Sigmoid colon (tissue), 4 donors: ENCODE data around the gene ZBED1.

Experiments
- CTCF ChIP-seq, 4 experiments: fragments of 450-650 bp in 3 of 4; fragments of 200-600 bp in 1 of 4; IDR thresholded peaks; one replicate each; pipeline ENCODE4 v1.5.1; 2016 to 2019; ENCODE audit warnings: antibody characterized with exemption in 4 of 4, mild to moderate bottlenecking in 3 of 4, moderate library complexity in 2 of 4
- POLR2A ChIP-seq, 2 donors: fragments of 450-650 bp; IDR thresholded peaks; one replicate each; pipeline ENCODE4 v1.6.1; 2016; ENCODE audit warnings: antibody characterized with exemption in 2 of 2, mild to moderate bottlenecking in 2 of 2, moderate library complexity in 2 of 2
- POLR2AphosphoS5 ChIP-seq, 4 donors: sonication (generic); formaldehyde crosslinking; IDR thresholded peaks; one replicate each; pipeline ENCODE4 v1.6.1; 2017; ENCODE audit warnings: antibody characterized with exemption in 4 of 4

DNA sequence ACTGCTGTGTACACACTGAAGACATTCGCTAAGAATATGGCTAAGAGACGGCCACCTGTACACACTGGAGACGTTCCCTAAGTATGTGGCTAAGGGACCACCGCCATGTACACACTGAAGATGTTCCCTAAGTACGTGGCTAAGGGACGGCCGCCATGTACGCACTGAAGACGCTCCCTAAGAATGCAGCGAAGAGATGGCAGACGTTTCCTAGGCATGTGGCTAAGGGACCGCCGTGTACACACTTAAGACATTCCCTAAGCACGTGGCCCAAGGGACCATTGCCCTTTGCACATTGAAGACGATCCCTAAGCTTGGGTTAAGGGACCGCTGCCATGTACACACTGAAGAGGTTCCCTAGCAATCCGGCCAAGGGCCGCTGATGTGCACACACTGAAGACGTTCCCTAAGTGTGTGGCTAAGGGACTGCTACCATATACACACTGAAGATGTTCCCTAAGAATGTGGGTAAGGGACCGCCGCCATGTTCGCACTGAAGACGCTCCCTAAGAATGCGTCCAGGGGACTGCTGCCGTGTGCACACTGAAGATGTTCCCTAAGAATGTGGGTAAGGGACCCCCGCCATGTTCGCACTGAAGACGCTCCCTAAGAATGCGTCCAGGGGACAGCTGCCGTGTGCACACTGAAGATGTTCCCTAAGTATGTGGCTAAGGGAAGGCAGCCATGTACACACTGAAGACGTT, 36.7 kb downstream of the ZBED1 start:
- TF ChIP-seq POLR2A (IDR thresholded peaks at IDR 0.05) (no peak), CTCF (IDR thresholded peaks at IDR 0.05) (no peak), POLR2AphosphoS5 (IDR thresholded peaks at IDR 0.05) (no peak)
